NCI-H2107 treated with DMSO at 0.1 percent for 48 hours (cell line): ENCODE results near the gene IDH2.

Experiments used
- DNase-seq: peaks from one replicate; lab custom pipeline; 2025; ENCODE audit not compliant: unreplicated experiment; lab: John Stamatoyannopoulos, UW

The IDH2 gene

GRCh38 chr15:90044916-90045371 lies 57.3 kb downstream of the IDH2 start:
- no peak for DNase-seq

- DNase-seq: no peak
Measured at GRCh38 chr15:90044191-90044590, 58.1 kb downstream of the IDH2 start.

GRCh38 chr15:90043530-90044010 lies 58.7 kb downstream of the IDH2 start:
- DNase-seq: no peak

- DNase-seq: no peak
Measured at GRCh38 chr15:90042766-90043529, 59.3 kb downstream of the IDH2 start.

- DNase-seq: no peak
Measured at GRCh38 chr15:90042356-90042755, 59.9 kb downstream of the IDH2 start.

GRCh38 chr15:90040618-90041017 lies 61.6 kb downstream of the IDH2 start:
- DNase-seq: no peak

- no peak for DNase-seq
Measured at GRCh38 chr15:90039996-90040395, 62.3 kb downstream of the IDH2 start.

- no peak for DNase-seq
Measured at GRCh38 chr15:90038632-90039095, 63.6 kb downstream of the IDH2 start.

GRCh38 chr15:90037961-90038631 lies 64.2 kb downstream of the IDH2 start:
- DNase-seq: no peak

- DNase-seq: no peak
Measured at GRCh38 chr15:90037511-90037860, 64.8 kb downstream of the IDH2 start.

- DNase-seq: no peak
Measured at GRCh38 chr15:90036806-90037510, 65.3 kb downstream of the IDH2 start.

GRCh38 chr15:90036343-90036742 lies 65.9 kb downstream of the IDH2 start:
- no peak for DNase-seq

- no peak for DNase-seq
Measured at GRCh38 chr15:90035840-90036230, 66.4 kb downstream of the IDH2 start.

- no peak for DNase-seq
Measured at GRCh38 chr15:90035095-90035839, 67.0 kb downstream of the IDH2 start.

- DNase-seq: no peak
Measured at GRCh38 chr15:90033448-90033847, 68.8 kb downstream of the IDH2 start.
